Esophagus squamous epithelium (tissue), 5 donors: ENCODE data around the gene MAP3K20. TPM values are rescaled to one million over a fixed set of nuclear protein-coding genes. Genes with fewer than 3 reads are reported as not detected.

Experiments used
- DNase-seq: peaks from one replicate; lab custom pipeline; 2025; lab: John Stamatoyannopoulos, UW
- H3K27ac ChIP-seq, 4 donors: fragments of 200-600 bp; sonication (generic); one replicate each; pipeline ENCODE4 v1.5.1; 2016 to 2019; ENCODE audit warnings: mild to moderate bottlenecking in 1 of 4
- H3K27me3 ChIP-seq, 4 donors: fragments of 200-600 bp; sonication (generic); 1 replicate in 3 of 4; 2 replicates in 1 of 4; pipeline versions ENCODE4 v1.5.1 to v1.6.0; 2017 to 2021; ENCODE audit warnings: antibody characterized with exemption in 1 of 4
- H3K36me3 ChIP-seq, 3 donors: fragments of 200-600 bp; sonication (generic); one replicate each; pipeline ENCODE4 v1.5.1; 2016 to 2019
- H3K4me1 ChIP-seq, 3 donors: fragments of 200-600 bp; sonication (generic); one replicate each; pipeline ENCODE4 v1.5.1; 2017 to 2019
- H3K4me3 ChIP-seq, 4 donors: fragments of 200-600 bp; sonication (generic); 1 replicate in 3 of 4; 2 replicates in 1 of 4; pipeline ENCODE4 v1.5.1; 2016 to 2019; ENCODE audit warnings: mild to moderate bottlenecking in 2 of 4, moderate library complexity in 1 of 4
- H3K9me3 ChIP-seq, 3 donors: fragments of 200-600 bp; sonication (generic); one replicate each; pipeline ENCODE4 v1.5.1; 2016 to 2019
- CTCF ChIP-seq, 6 experiments: fragments of 450-650 bp in 4 of 6; fragments of 200-600 bp in 2 of 6; sonication (generic) in 2 of 6; IDR thresholded peaks; one replicate each; pipeline ENCODE4 v1.5.1; 2016 to 2019; ENCODE audit warnings: antibody characterized with exemption in 6 of 6, mild to moderate bottlenecking in 4 of 6, moderate library complexity in 4 of 6
- POLR2A ChIP-seq, 4 donors: fragments of 450-650 bp; IDR thresholded peaks; one replicate each; pipeline ENCODE4 v1.6.1; 2017; ENCODE audit warnings: antibody characterized with exemption in 4 of 4, mild to moderate bottlenecking in 4 of 4, moderate library complexity in 3 of 4
- WGBS, 2 donors: methylation state at CpG; one replicate each; pipeline ENCODE4 v1.1.5; 2018; 5-methylcytosine and 5-hydroxymethylcytosine counted together
- intact Hi-C: fragments of 100-400 bp; cut with DNase I; formaldehyde crosslinking; loops from one replicate; pipeline ENCODE4 v1.15.0; 2022
- total RNA-seq, 4 donors: library from RNA; depleted of rRNA; stranded (reverse); fragments of >200 nt; gene quantifications; one replicate each; pipeline ENCODE4 v1.1.0, GENCODE V29; 2016
- donor health status: DM: yes; HTN: yes; CAD: no.

MAP3K20 gene
- total RNA-seq, 4 donors from 2014 or later, result 7.2 to 55.3 (median 26.3) TPM

GRCh38 chr2:173028671-173029070, 47.0 kb upstream of the MAP3K20 start:
- intact Hi-C loops, result loop anchor here (5.0 kb wide), 1 partner anchor 179 kb away; no protein-coding TSS in a partner anchor

GRCh38 chr2:173030561-173031490, 44.8 kb upstream of the MAP3K20 start:
- intact Hi-C loops, result no loop called here
- Histone ChIP-seq H3K27ac (no peak overlapping the region), H3K4me3 (no peak overlapping the region), H3K9me3 (no peaks in the 10 kb centered on the region), H3K4me1 (peaks cover 0 to 11% (median 7%) of the 10 kb centered on the region in 3 donors), H3K27me3 (no peaks in the 10 kb centered on the region), H3K36me3 (no peaks in the 10 kb centered on the region)
- TF ChIP-seq POLR2A (IDR thresholded peaks at IDR 0.05), result no peak
- WGBS, 2 donors, result 63 to 64% methylated on average over 9 of the region's 9 CpGs
- no peak for DNase-seq

More at GRCh38 chr2:173028671-173029070, 47.0 kb upstream of the MAP3K20 start:
- no peaks in the 10 kb centered on the region for H3K9me3 ChIP-seq
- TF ChIP-seq CTCF (IDR thresholded peaks at IDR 0.05), result no peak
- no peak for TF ChIP-seq POLR2A (IDR thresholded peaks at IDR 0.05)
- H3K27ac ChIP-seq, result peak overlapping the region in 2 of 4 donors; percentile 39 to 49
- H3K27me3 ChIP-seq, result no peaks in the 10 kb centered on the region
- H3K4me3 ChIP-seq, result no peak overlapping the region
- WGBS, 2 donors, result 56 to 63% methylated on average over 5 of the region's 5 CpGs
- peaks cover 0 to 11% (median 7%) of the 10 kb centered on the region in 3 donors for H3K4me1 ChIP-seq
- DNase-seq, result no peak
- no peaks in the 10 kb centered on the region for H3K36me3 ChIP-seq

GRCh38 chr2:173032032-173032431, 43.6 kb upstream of the MAP3K20 start:
- Histone ChIP-seq H3K9me3 (no peaks in the 10 kb centered on the region), H3K4me1 (peaks cover 0 to 11% (median 7%) of the 10 kb centered on the region in 3 donors), H3K36me3 (no peaks in the 10 kb centered on the region), H3K27ac (no peak overlapping the region), H3K4me3 (no peak overlapping the region), H3K27me3 (no peaks in the 10 kb centered on the region)
- WGBS, 2 donors, result 89 to 94% methylated on average over 4 of the region's 4 CpGs
- no peak for DNase-seq
- intact Hi-C loops, result no loop called here
- no peak for TF ChIP-seq CTCF (IDR thresholded peaks at IDR 0.05)
- TF ChIP-seq POLR2A (IDR thresholded peaks at IDR 0.05), result no peak

- intact Hi-C loops, result no loop called here
- Histone ChIP-seq H3K4me1 (peaks cover 0 to 5% (median 3%) of the 10 kb centered on the region in 3 donors), H3K27me3 (no peaks in the 10 kb centered on the region), H3K27ac (no peak overlapping the region), H3K9me3 (no peaks in the 10 kb centered on the region), H3K36me3 (peaks cover 0 to 8% (median 0%) of the 10 kb centered on the region in 3 donors), H3K4me3 (no peak overlapping the region)
- no peak for DNase-seq
- TF ChIP-seq CTCF (IDR thresholded peaks at IDR 0.05) (no peak), POLR2A (IDR thresholded peaks at IDR 0.05) (no peak)
- whole genome bisulfite sequencing, 2 donors, result 88% methylated on average over 3 of the region's 3 CpGs
Measured at GRCh38 chr2:173033084-173033483, 42.6 kb upstream of the MAP3K20 start.

- intact Hi-C loops, result no loop called here
Measured at GRCh38 chr2:173034143-173034542, 41.5 kb upstream of the MAP3K20 start.

More at GRCh38 chr2:173034143-173034542, 41.5 kb upstream of the MAP3K20 start:
- DNase-seq, result no peak
- Histone ChIP-seq H3K4me1 (no peaks in the 10 kb centered on the region), H3K9me3 (no peaks in the 10 kb centered on the region), H3K4me3 (no peak overlapping the region), H3K36me3 (peaks cover 0 to 8% (median 0%) of the 10 kb centered on the region in 3 donors), H3K27me3 (no peaks in the 10 kb centered on the region), H3K27ac (no peak overlapping the region)
- no peak for TF ChIP-seq CTCF (IDR thresholded peaks at IDR 0.05)
- 77 to 81% methylated on average over 7 of the region's 7 CpGs for WGBS, 2 donors
